Esophagus squamous epithelium (tissue), 4 donors: Measurements from ENCODE around the gene NHS.

Experiments
- POLR2A ChIP-seq, 4 donors: fragments of 450-650 bp; IDR thresholded peaks; one replicate each; pipeline ENCODE4 v1.6.1; 2017; ENCODE audit warnings: antibody characterized with exemption in 4 of 4, mild to moderate bottlenecking in 4 of 4, moderate library complexity in 3 of 4
- TF ChIP-seq, protein P1 (sequence below), 6 experiments: fragments of 450-650 bp in 4 of 6; fragments of 200-600 bp in 2 of 6; sonication (generic) in 2 of 6; IDR thresholded peaks; one replicate each; pipeline ENCODE4 v1.5.1; 2016 to 2019; ENCODE audit warnings: antibody characterized with exemption in 6 of 6, mild to moderate bottlenecking in 4 of 6, moderate library complexity in 4 of 6

DNA sequence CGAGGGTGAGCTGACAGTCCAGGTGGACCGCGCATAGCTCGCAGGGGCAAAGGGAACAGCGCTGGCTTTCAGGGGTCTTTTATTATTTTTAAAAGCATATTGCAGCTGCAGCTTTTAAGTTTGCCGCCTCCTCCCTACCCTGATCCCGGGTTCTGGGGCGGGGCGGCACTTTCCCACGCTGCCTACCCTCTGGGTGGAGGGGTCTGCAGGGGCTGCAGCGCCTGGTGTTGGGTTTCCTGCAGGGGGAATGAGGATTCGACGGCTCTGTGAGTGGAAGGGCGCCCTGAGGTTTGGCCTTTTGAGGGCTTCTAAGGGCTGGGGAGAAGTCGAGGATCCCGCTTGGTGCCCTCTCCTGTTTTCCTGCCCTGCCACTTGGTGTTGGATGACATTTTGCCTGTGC is 281.6 kb downstream of the NHS start:
- TF ChIP-seq POLR2A (IDR thresholded peaks at IDR 0.05): no peak
- TF ChIP-seq, protein P1, sequence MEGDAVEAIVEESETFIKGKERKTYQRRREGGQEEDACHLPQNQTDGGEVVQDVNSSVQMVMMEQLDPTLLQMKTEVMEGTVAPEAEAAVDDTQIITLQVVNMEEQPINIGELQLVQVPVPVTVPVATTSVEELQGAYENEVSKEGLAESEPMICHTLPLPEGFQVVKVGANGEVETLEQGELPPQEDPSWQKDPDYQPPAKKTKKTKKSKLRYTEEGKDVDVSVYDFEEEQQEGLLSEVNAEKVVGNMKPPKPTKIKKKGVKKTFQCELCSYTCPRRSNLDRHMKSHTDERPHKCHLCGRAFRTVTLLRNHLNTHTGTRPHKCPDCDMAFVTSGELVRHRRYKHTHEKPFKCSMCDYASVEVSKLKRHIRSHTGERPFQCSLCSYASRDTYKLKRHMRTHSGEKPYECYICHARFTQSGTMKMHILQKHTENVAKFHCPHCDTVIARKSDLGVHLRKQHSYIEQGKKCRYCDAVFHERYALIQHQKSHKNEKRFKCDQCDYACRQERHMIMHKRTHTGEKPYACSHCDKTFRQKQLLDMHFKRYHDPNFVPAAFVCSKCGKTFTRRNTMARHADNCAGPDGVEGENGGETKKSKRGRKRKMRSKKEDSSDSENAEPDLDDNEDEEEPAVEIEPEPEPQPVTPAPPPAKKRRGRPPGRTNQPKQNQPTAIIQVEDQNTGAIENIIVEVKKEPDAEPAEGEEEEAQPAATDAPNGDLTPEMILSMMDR (IDR thresholded peaks at IDR 0.05): no peak
